H9 (cell line): ENCODE measurements around the gene AGBL4. TPM values are rescaled to one million over a fixed set of nuclear protein-coding genes. Genes with fewer than 3 reads are reported as not detected.

Source experiments
- DNase-seq: peaks from one replicate; pipeline ENCODE4 v3.0.0-alpha.2; 2017
- H2AFZ ChIP-seq: one replicate; pipeline ENCODE4 v1.6.1; 2013; ENCODE audit warnings: mild to moderate bottlenecking, low read length, control low read depth, moderate library complexity
- H2AK5ac ChIP-seq: 2 replicates; pipeline ENCODE4 v1.6.1; 2013; ENCODE audit warnings: low read length, control low read depth, mixed read lengths; ENCODE audit not compliant: insufficient read length
- H2BK120ac ChIP-seq: one replicate; pipeline ENCODE4 v1.6.1; 2013; ENCODE audit warnings: low read depth, mild to moderate bottlenecking, low read length, control low read depth, inconsistent platforms; ENCODE audit not compliant: poor library complexity, severe bottlenecking
- H2BK12ac ChIP-seq: 2 replicates; pipeline ENCODE4 v1.6.1; 2013; ENCODE audit warnings: low read length, control low read depth, mixed read lengths, low read depth; ENCODE audit not compliant: insufficient read length
- H2BK15ac ChIP-seq: 2 replicates; pipeline ENCODE4 v1.6.1; 2013; ENCODE audit warnings: low read depth, low read length, control low read depth
- H2BK20ac ChIP-seq: one replicate; pipeline ENCODE4 v1.6.1; 2013; ENCODE audit warnings: low read depth, mild to moderate bottlenecking, low read length, control low read depth, inconsistent platforms; ENCODE audit not compliant: poor library complexity, severe bottlenecking
- H2BK5ac ChIP-seq: 2 replicates; pipeline ENCODE4 v1.6.1; 2013; ENCODE audit warnings: low read length, control low read depth, mixed read lengths; ENCODE audit not compliant: insufficient read length
- H3K14ac ChIP-seq: 2 replicates; pipeline ENCODE4 v1.6.1; 2013; ENCODE audit warnings: low read length, control low read depth; ENCODE audit not compliant: insufficient read depth
- H3K18ac ChIP-seq: 2 replicates; pipeline ENCODE4 v1.6.1; 2013; ENCODE audit warnings: low read depth, mild to moderate bottlenecking, mixed read lengths, low read length, control low read depth; ENCODE audit not compliant: insufficient read length
- H3K23ac ChIP-seq: 2 replicates; pipeline ENCODE4 v1.6.1; 2013; ENCODE audit warnings: low read length, control low read depth, mixed read lengths, low read depth; ENCODE audit not compliant: insufficient read length
- H3K23me2 ChIP-seq: 2 replicates; pipeline ENCODE4 v1.6.1; 2013; ENCODE audit warnings: low read depth, mild to moderate bottlenecking, mixed read lengths, low read length, control low read depth; ENCODE audit not compliant: insufficient read length, poor library complexity, severe bottlenecking
- H3K27ac ChIP-seq: 2 replicates; pipeline ENCODE4 v1.5.1; 2013; ENCODE audit warnings: low read length, control low read depth, mixed read lengths, low read depth; ENCODE audit not compliant: insufficient read length
- H3K27me3 ChIP-seq: 2 replicates; pipeline ENCODE4 v1.6.1; 2013; ENCODE audit warnings: low read length, control low read depth, inconsistent platforms; ENCODE audit not compliant: insufficient read depth
- H3K4ac ChIP-seq: 2 replicates; pipeline ENCODE4 v1.6.1; 2013; ENCODE audit warnings: low read depth, mild to moderate bottlenecking, control low read depth, inconsistent platforms, low read length, moderate library complexity
- H3K4me1 ChIP-seq: 2 replicates; pipeline ENCODE4 v1.6.1; 2013; ENCODE audit warnings: low read length, control low read depth, inconsistent platforms; ENCODE audit not compliant: insufficient read depth
- H3K4me2 ChIP-seq: 2 replicates; pipeline ENCODE4 v1.6.1; 2013; ENCODE audit warnings: low read length, control low read depth, mixed read lengths; ENCODE audit not compliant: insufficient read length, insufficient read depth
- H3K56ac ChIP-seq: 2 replicates; pipeline ENCODE4 v1.6.1; 2013; ENCODE audit warnings: low read depth, mild to moderate bottlenecking, mixed read lengths, low read length, control low read depth; ENCODE audit not compliant: insufficient read length
- H3K79me1 ChIP-seq: 2 replicates; pipeline ENCODE4 v1.6.1; 2013; ENCODE audit warnings: low read depth, mild to moderate bottlenecking, moderate library complexity, low read length, control low read depth, inconsistent platforms; ENCODE audit not compliant: insufficient read depth, poor library complexity, severe bottlenecking
- H3K79me2 ChIP-seq: 2 replicates; pipeline ENCODE4 v1.6.1; 2013; ENCODE audit warnings: low read length, control low read depth, inconsistent platforms; ENCODE audit not compliant: insufficient read depth
- H3K9ac ChIP-seq: 2 replicates; pipeline ENCODE4 v1.6.1; 2013; ENCODE audit warnings: low read length, control low read depth, mixed read lengths; ENCODE audit not compliant: insufficient read length; ENCODE audit errors: extremely low read depth
- H3K9me3 ChIP-seq: one replicate; pipeline ENCODE4 v1.6.1; 2013; ENCODE audit warnings: low read depth, low read length, inconsistent platforms; ENCODE audit not compliant: control insufficient read depth
- H3T11ph ChIP-seq: one replicate; pipeline ENCODE4 v1.6.1; 2013; ENCODE audit warnings: mild to moderate bottlenecking, low read length, control low read depth, inconsistent platforms
- H4K20me1 ChIP-seq: one replicate; pipeline ENCODE4 v1.6.1; 2013; ENCODE audit not compliant: control insufficient read depth, insufficient read length, insufficient read depth
- H4K5ac ChIP-seq: 2 replicates; pipeline ENCODE4 v1.6.1; 2013; ENCODE audit warnings: low read depth, mild to moderate bottlenecking, mixed read lengths, low read length, control low read depth; ENCODE audit not compliant: insufficient read length
- H4K8ac ChIP-seq: replicated peaks from 2 replicates; pipeline ENCODE4 v1.6.1; 2013; ENCODE audit warnings: low read length, control low read depth, mixed read lengths, low read depth; ENCODE audit not compliant: insufficient read length
- H4K91ac ChIP-seq: 2 replicates; pipeline ENCODE4 v1.6.1; 2013; ENCODE audit warnings: low read depth, mild to moderate bottlenecking, moderate library complexity, mixed read lengths, low read length, control low read depth; ENCODE audit not compliant: insufficient read length
- H3K27ac Mint-ChIP-seq, 3 experiments: 2 replicates in 2 of 3; 3 replicates in 1 of 3; pipeline ENCODE4 v1.8.0; 2020 to 2021; ENCODE audit warnings: mixed read lengths in 3 of 3, mild to moderate bottlenecking in 1 of 3, moderate library complexity in 1 of 3
- H3K27me3 Mint-ChIP-seq: 2 replicates; pipeline ENCODE4 v1.8.0; 2021; ENCODE audit warnings: low read depth, mild to moderate bottlenecking, moderate library complexity, mixed read lengths
- H3K36me3 Mint-ChIP-seq, 3 experiments: 2 replicates in 2 of 3; 3 replicates in 1 of 3; pipeline ENCODE4 v1.8.0; 2020 to 2021; ENCODE audit warnings: low read depth in 3 of 3, mixed read lengths in 3 of 3; ENCODE audit not compliant: insufficient read depth in 1 of 3
- H3K4me1 Mint-ChIP-seq, 2 experiments: 2 replicates each; pipeline ENCODE4 v1.8.0; 2020; ENCODE audit warnings: mixed read lengths in 2 of 2
- H3K4me3 Mint-ChIP-seq, 2 experiments: 2 replicates in 1 of 2; 3 replicates in 1 of 2; pipeline ENCODE4 v1.8.0; 2020 to 2021; ENCODE audit warnings: mild to moderate bottlenecking in 2 of 2, mixed read lengths in 2 of 2, moderate library complexity in 1 of 2
- H3K9me3 Mint-ChIP-seq, 2 experiments: 2 replicates in 1 of 2; 3 replicates in 1 of 2; pipeline ENCODE4 v1.8.0; 2020; ENCODE audit warnings: mild to moderate bottlenecking in 2 of 2, mixed read lengths in 2 of 2, moderate library complexity in 1 of 2
- CTCF ChIP-seq: fragments of 200-600 bp; sonication (generic); conservative IDR thresholded peaks from 3 replicates; pipeline ENCODE4 v1.8.0; 2021; ENCODE audit warnings: antibody characterized with exemption, mild to moderate bottlenecking
- WGBS: extraction: QIAGEN DNeasy Blood & Tissue Kit; methylation state at CpG from one replicate; pipeline ENCODE4 v1.1.7; 2013; ENCODE audit warnings: missing lambda C conversion rate, low lambda C conversion rate, mixed read lengths; ENCODE audit not compliant: insufficient read length; ENCODE audit errors: extremely low coverage; 5-methylcytosine and 5-hydroxymethylcytosine counted together
- total RNA-seq: library from RNA; stranded (reverse); gene quantifications from 2 replicates; pipeline ENCODE4 v1.2.1, GENCODE V29; 2021

Gene AGBL4
- total RNA-seq, 1 experiment from 2014 or later, result not detected

GRCh38 chr1:48659801-48660200 is 1364.0 kb downstream of the AGBL4 start:
- H3K27me3 Mint-ChIP-seq, result peaks cover 2% of the 10 kb centered on the region; the same call in 1 of the 2 replicates

More at GRCh38 chr1:48659801-48660200, 1364.0 kb downstream of the AGBL4 start:
- H3K4me1 Mint-ChIP-seq, result no peaks in the 10 kb centered on the region; a peak in 1 of 4 replicates
- no peak overlapping the region for H3K27ac ChIP-seq
- H3K79me2 ChIP-seq, result no peaks in the 10 kb centered on the region
- no peak overlapping the region for H3K9ac ChIP-seq
- no peak overlapping the region for H3K56ac ChIP-seq
- H2AK5ac ChIP-seq, result no peak overlapping the region
- H2BK20ac ChIP-seq, result no peak overlapping the region
- no peak overlapping the region for H3T11ph ChIP-seq
- H3K23me2 ChIP-seq, result no peaks in the 10 kb centered on the region
- H3K4me2 ChIP-seq, result no peak overlapping the region
- no peak overlapping the region for H2AFZ ChIP-seq
- H3K4me3 Mint-ChIP-seq, result no peak overlapping the region
- H3K9me3 Mint-ChIP-seq, result no peaks in the 10 kb centered on the region
- H3K27ac Mint-ChIP-seq, result no peak overlapping the region
- H4K8ac ChIP-seq, result no peak overlapping the region
- WGBS, result no CpG with 5 or more reads among the region's 6 CpGs
- H2BK15ac ChIP-seq, result no peak overlapping the region
- H4K5ac ChIP-seq, result no peak overlapping the region
- no peak overlapping the region for H3K23ac ChIP-seq
- no peak overlapping the region for H3K18ac ChIP-seq
- no peaks in the 10 kb centered on the region; a peak in 1 of 7 replicates for H3K36me3 Mint-ChIP-seq
- no peaks in the 10 kb centered on the region for H3K4me1 ChIP-seq
- no peak overlapping the region for H2BK120ac ChIP-seq
- H3K14ac ChIP-seq, result no peak overlapping the region
- DNase-seq, result no peak
- no peak overlapping the region for H3K4ac ChIP-seq
- H2BK12ac ChIP-seq, result no peak overlapping the region
- H3K27me3 ChIP-seq, result no peaks in the 10 kb centered on the region
- no peak for TF ChIP-seq CTCF
- no peak overlapping the region for H4K91ac ChIP-seq
- no peaks in the 10 kb centered on the region for H3K79me1 ChIP-seq
- H2BK5ac ChIP-seq, result no peak overlapping the region
- no peaks in the 10 kb centered on the region for H4K20me1 ChIP-seq
- H3K9me3 ChIP-seq, result no peaks in the 10 kb centered on the region
